Loucy (cell line): ENCODE data around the gene NEUROD2.

Source experiments
- CTCF ChIP-seq: fragments of 200-600 bp; sonication (generic); conservative IDR thresholded peaks from 2 replicates; pipeline ENCODE4 v1.5.1; 2014; ENCODE audit warnings: mild to moderate bottlenecking, antibody characterized with exemption, low read length
- EZH2phosphoT487 ChIP-seq: fragments of 200-600 bp; IDR thresholded peaks from 2 replicates; pipeline ENCODE4 v1.6.1; 2018; ENCODE audit warnings: antibody characterized with exemption, mild to moderate bottlenecking, moderate library complexity, borderline replicate concordance

- TF ChIP-seq CTCF (no peak), EZH2phosphoT487 (no peak)
Observed at GRCh38 chr17:39593371-39593770, 14.3 kb downstream of the NEUROD2 start.
